DND-41 (cell line): ENCODE data around the gene SNTG2.

Source experiments
- ATAC-seq: fragments of 200-7000 bp; cut with Tn5 transposase; 3 replicates; pipeline ENCODE4 v1.9.1; 2021; ENCODE audit warnings: low read depth; ENCODE audit not compliant: insufficient read depth
- DNase-seq: peaks from one replicate; pipeline ENCODE4 v3.0.0-alpha.2; 2020
- H2AFZ ChIP-seq: 2 replicates; pipeline ENCODE4 v1.6.0; 2012; ENCODE audit warnings: low read depth, low read length
- H3K27ac ChIP-seq: 2 replicates; pipeline ENCODE4 v1.5.1; 2012; ENCODE audit warnings: low read length, inconsistent platforms
- H3K27me3 ChIP-seq: fragments of 200-600 bp; sonication (generic); 2 replicates; pipeline ENCODE4 v1.6.0; 2012; ENCODE audit warnings: low read length, mild to moderate bottlenecking, inconsistent platforms; ENCODE audit not compliant: insufficient read depth, poor library complexity
- H3K36me3 ChIP-seq: 2 replicates; pipeline ENCODE4 v1.5.1; 2012; ENCODE audit warnings: low read length, inconsistent platforms; ENCODE audit not compliant: insufficient read depth
- H3K4me1 ChIP-seq: 2 replicates; pipeline ENCODE4 v1.5.1; 2012; ENCODE audit warnings: mild to moderate bottlenecking, low read length; ENCODE audit not compliant: insufficient read depth
- H3K4me2 ChIP-seq: 2 replicates; pipeline ENCODE4 v1.6.0; 2012; ENCODE audit warnings: mild to moderate bottlenecking, moderate library complexity, low read length, inconsistent platforms; ENCODE audit not compliant: insufficient read depth
- H3K4me3 ChIP-seq, 2 experiments: fragments of 200-600 bp in 1 of 2; shearing (Covaris generic) in 1 of 2; 2 replicates each; pipeline ENCODE4 v1.5.1; 2012 to 2016; ENCODE audit warnings: inconsistent platforms in 2 of 2, low read length in 2 of 2, mild to moderate bottlenecking in 2 of 2, low read depth in 1 of 2, moderate library complexity in 1 of 2
- H3K79me2 ChIP-seq: 2 replicates; pipeline ENCODE4 v1.6.0; 2012; ENCODE audit warnings: low read length, inconsistent platforms; ENCODE audit not compliant: insufficient read depth
- H3K9ac ChIP-seq: 2 replicates; pipeline ENCODE4 v1.6.0; 2012; ENCODE audit warnings: low read depth, mild to moderate bottlenecking, inconsistent platforms, low read length, moderate library complexity
- H3K9me3 ChIP-seq: 2 replicates; pipeline ENCODE4 v1.5.1; 2012; ENCODE audit warnings: low read length, moderate library complexity, mild to moderate bottlenecking, inconsistent platforms; ENCODE audit not compliant: insufficient read depth, severe bottlenecking
- H4K20me1 ChIP-seq: 2 replicates; pipeline ENCODE4 v1.6.0; 2012; ENCODE audit warnings: low read length; ENCODE audit not compliant: insufficient read depth
- EZH2 ChIP-seq: IDR thresholded peaks from 3 replicates; pipeline ENCODE4 v1.6.1; 2012; ENCODE audit warnings: borderline replicate concordance, low read depth, mild to moderate bottlenecking, moderate library complexity, low read length, inconsistent platforms; ENCODE audit not compliant: severe bottlenecking
- TF ChIP-seq, protein P1 (sequence below): IDR thresholded peaks from 2 replicates; pipeline ENCODE4 v1.5.1; 2012; ENCODE audit warnings: borderline replicate concordance, low read length, moderate library complexity, mild to moderate bottlenecking; ENCODE audit not compliant: poor library complexity, severe bottlenecking; ENCODE audit errors: extremely low read depth

SNTG2 gene

DNA sequence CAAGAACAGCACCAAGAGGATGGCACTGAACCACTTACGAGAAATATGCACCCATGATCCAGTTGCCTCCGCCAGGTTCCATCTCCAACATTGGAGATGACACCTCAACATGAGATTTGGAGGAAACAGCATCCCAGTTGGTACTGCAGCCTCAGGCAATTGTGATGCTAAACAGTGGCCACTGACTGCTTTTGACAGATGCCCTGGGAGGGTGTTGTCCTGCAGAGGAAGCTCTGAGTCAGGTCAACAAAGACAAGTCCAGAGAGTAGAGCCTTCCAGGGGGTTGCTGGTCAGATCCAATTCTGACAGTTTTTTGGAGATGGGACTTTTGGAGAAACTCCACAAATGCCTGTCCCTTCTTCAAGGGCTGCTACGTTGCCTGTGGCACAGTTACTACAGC is 82.4 kb downstream of the SNTG2 start:
- Histone ChIP-seq H3K4me2 (no peak overlapping the region), H3K4me1 (no peaks in the 10 kb centered on the region), H3K9ac (no peak overlapping the region), H3K36me3 (no peaks in the 10 kb centered on the region), H3K79me2 (peaks cover 4% of the 10 kb centered on the region), H3K27me3 (no peaks in the 10 kb centered on the region), H2AFZ (no peak overlapping the region), H4K20me1 (peaks cover 3% of the 10 kb centered on the region; the same call in 1 of the 2 replicates), H3K4me3 (no peak overlapping the region), H3K27ac (no peak overlapping the region), H3K9me3 (no peaks in the 10 kb centered on the region)
- TF ChIP-seq EZH2: no peak
- TF ChIP-seq, protein P1, sequence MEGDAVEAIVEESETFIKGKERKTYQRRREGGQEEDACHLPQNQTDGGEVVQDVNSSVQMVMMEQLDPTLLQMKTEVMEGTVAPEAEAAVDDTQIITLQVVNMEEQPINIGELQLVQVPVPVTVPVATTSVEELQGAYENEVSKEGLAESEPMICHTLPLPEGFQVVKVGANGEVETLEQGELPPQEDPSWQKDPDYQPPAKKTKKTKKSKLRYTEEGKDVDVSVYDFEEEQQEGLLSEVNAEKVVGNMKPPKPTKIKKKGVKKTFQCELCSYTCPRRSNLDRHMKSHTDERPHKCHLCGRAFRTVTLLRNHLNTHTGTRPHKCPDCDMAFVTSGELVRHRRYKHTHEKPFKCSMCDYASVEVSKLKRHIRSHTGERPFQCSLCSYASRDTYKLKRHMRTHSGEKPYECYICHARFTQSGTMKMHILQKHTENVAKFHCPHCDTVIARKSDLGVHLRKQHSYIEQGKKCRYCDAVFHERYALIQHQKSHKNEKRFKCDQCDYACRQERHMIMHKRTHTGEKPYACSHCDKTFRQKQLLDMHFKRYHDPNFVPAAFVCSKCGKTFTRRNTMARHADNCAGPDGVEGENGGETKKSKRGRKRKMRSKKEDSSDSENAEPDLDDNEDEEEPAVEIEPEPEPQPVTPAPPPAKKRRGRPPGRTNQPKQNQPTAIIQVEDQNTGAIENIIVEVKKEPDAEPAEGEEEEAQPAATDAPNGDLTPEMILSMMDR: no peak
- DNase-seq (no peak), ATAC-seq (no peak)

DNA sequence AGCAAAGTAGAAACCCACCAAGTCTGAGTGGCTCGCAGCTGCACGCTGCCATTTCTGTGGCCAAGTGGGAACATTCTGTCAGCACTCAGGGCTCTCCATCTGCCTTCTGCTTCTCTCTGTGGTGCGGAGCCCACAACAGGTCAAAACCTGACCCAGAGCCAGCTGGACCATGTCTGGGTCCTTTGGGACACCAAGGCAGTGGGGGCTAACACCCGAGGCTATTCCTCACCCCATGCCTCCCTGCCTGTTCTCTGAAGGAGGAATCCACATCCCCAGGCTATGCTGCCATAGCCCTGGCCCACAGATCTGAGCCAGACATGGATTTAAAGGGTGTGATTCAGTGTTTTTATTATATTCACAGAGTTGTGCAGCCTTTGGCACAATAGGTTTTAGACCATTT is 86.4 kb downstream of the SNTG2 start:
- TF ChIP-seq, protein P1: no peak
- no peak for TF ChIP-seq EZH2
- peaks cover 3% of the 10 kb centered on the region; the same call in 1 of the 2 replicates for H4K20me1 ChIP-seq
- no peaks in the 10 kb centered on the region for H3K36me3 ChIP-seq
- no peak for DNase-seq
- peaks cover 4% of the 10 kb centered on the region for H3K79me2 ChIP-seq
- no peak overlapping the region for H2AFZ ChIP-seq
- no peaks in the 10 kb centered on the region for H3K4me1 ChIP-seq
- H3K4me3 ChIP-seq: no peak overlapping the region
- no peak overlapping the region for H3K9ac ChIP-seq
- no peak overlapping the region for H3K4me2 ChIP-seq
- ATAC-seq: no peak
- no peak overlapping the region for H3K27ac ChIP-seq
- no peaks in the 10 kb centered on the region for H3K27me3 ChIP-seq
- H3K9me3 ChIP-seq: no peaks in the 10 kb centered on the region

DNA sequence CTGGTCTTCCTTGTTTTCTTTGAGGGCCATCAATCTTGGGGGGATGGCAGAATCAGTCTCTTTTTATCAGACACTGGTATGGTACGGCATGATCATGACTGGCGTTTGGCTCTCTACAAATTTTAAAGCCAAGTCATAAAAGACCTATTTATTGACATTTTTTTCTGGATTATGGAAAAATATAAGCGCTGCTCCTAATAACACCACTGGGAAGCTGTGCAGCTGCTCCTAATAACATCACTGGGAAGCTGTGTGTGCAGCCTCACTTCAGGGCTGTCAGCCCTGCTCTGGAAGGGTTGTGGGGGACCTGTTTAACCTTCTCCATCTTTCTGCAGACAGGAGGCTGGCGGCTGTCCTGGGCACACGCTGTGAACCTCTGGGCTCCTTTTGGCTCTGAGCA is 88.9 kb downstream of the SNTG2 start:
- H3K36me3 ChIP-seq: no peaks in the 10 kb centered on the region
- no peaks in the 10 kb centered on the region for H3K27me3 ChIP-seq
- DNase-seq: no peak
- no peak overlapping the region for H3K9ac ChIP-seq
- peaks cover 8% of the 10 kb centered on the region for H3K9me3 ChIP-seq
- no peak overlapping the region for H2AFZ ChIP-seq
- peaks cover 3% of the 10 kb centered on the region; the same call in 1 of the 2 replicates for H4K20me1 ChIP-seq
- no peak overlapping the region for H3K4me3 ChIP-seq
- TF ChIP-seq, protein P1: no peak
- no peak for TF ChIP-seq EZH2
- no peak overlapping the region for H3K4me2 ChIP-seq
- no peak overlapping the region for H3K27ac ChIP-seq
- no peak for ATAC-seq
- H3K79me2 ChIP-seq: peaks cover 6% of the 10 kb centered on the region
- no peaks in the 10 kb centered on the region for H3K4me1 ChIP-seq
